ENCODE results near the gene WHRN.
A peak's percentile ranks its signal among the peaks of the same experiment; 100 is the strongest.

WHRN gene

DNA sequence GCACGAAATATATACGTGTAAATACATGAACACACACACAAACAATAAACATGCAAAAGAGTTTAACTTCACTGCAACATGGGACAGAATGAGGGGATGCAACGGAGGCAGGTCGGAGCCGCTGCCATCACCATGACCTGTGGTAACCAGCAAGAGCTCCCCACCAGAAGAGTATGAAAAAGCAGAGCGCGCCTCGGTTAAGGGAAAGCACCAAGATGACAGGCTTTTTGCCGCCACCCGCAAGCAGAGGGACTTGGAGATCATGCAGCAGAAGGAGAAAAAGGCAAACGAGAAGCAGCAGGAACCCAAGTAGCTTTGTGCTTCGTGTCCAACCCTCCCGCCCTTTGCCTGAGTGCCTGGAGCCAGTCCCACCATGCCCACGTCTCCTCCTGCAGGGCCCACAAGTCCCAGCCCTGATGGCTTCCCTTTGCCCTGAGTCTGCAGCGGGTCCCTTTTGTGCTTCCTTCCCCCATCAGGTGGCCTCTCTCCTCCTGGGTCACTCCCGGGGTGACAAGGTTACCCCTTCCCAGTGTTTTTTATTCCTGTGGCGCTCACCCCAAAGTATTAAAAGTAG is 13.8 kb downstream of the WHRN start:
- Histone ChIP-seq H3K36me3 (ENCODE audit: insufficient read depth, insufficient read length, low read length) (no peaks in the 10 kb centered on the region), H3K9me3 (ENCODE audit: insufficient read depth, low read length) (no peaks in the 10 kb centered on the region), H3K4me1 (ENCODE audit: insufficient read depth, insufficient read length) (no peaks in the 10 kb centered on the region), H3K4me3 (ENCODE audit: insufficient read length, low read depth) (no peak overlapping the region), H3K9ac (ENCODE audit: insufficient read length, low read depth) (peak overlapping the region; percentile 34), H3K27me3 (ENCODE audit: insufficient read depth, insufficient read length) (no peaks in the 10 kb centered on the region)
- TF ChIP-seq ZNF274 (IDR thresholded peaks at IDR 0.05; ENCODE audit: low read depth, low read length) (no peak), SUZ12 (IDR thresholded peaks at IDR 0.05; ENCODE audit: extremely low read depth, insufficient read depth, insufficient read length) (no peak), YY1 (IDR thresholded peaks at IDR 0.05; ENCODE audit: insufficient read depth, insufficient read length) (no peak)
- no peak for DNase-seq (ENCODE audit: low read depth, low spot score)

DNA sequence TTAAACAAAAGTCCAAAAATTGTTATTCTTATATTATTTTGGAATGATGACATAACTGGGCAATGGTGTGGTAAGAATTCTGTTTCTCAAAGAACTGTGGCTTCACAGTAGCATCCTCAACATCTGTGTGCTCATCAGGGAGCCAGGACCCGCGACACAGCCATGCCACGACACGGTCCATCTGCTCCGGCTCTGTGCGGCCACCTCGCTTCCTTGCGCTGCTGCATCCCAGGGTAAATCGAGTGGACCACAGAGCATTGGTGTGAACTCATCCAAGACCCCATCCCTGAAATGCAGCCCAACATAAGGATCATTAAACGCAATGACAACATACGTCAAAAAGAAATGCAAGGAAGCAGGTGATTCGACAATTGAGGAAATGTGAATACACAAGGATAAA is 15.3 kb downstream of the WHRN start:
- DNase-seq (ENCODE audit: low read depth, low spot score), result no peak
- Histone ChIP-seq H3K27me3 (ENCODE audit: insufficient read depth, insufficient read length) (no peaks in the 10 kb centered on the region), H3K36me3 (ENCODE audit: insufficient read depth, insufficient read length, low read length) (no peaks in the 10 kb centered on the region), H3K4me1 (ENCODE audit: insufficient read depth, insufficient read length) (no peaks in the 10 kb centered on the region), H3K4me3 (ENCODE audit: insufficient read length, low read depth) (no peak overlapping the region), H3K9me3 (ENCODE audit: insufficient read depth, low read length) (no peaks in the 10 kb centered on the region), H3K9ac (ENCODE audit: insufficient read length, low read depth) (no peak overlapping the region)
- no peak for TF ChIP-seq ZNF274 (IDR thresholded peaks at IDR 0.05; ENCODE audit: low read depth, low read length)
- no peak for TF ChIP-seq SUZ12 (IDR thresholded peaks at IDR 0.05; ENCODE audit: extremely low read depth, insufficient read depth, insufficient read length)
- no peak for TF ChIP-seq YY1 (IDR thresholded peaks at IDR 0.05; ENCODE audit: insufficient read depth, insufficient read length)

- no peaks in the 10 kb centered on the region for H3K36me3 ChIP-seq (ENCODE audit: insufficient read depth, insufficient read length, low read length)
- peaks cover under 1% of the 10 kb centered on the region for H3K4me1 ChIP-seq (ENCODE audit: insufficient read depth, insufficient read length)
- no peaks in the 10 kb centered on the region for H3K9me3 ChIP-seq (ENCODE audit: insufficient read depth, low read length)
- TF ChIP-seq SUZ12 (IDR thresholded peaks at IDR 0.05; ENCODE audit: extremely low read depth, insufficient read depth, insufficient read length), result no peak
- TF ChIP-seq ZNF274 (IDR thresholded peaks at IDR 0.05; ENCODE audit: low read depth, low read length), result no peak
- TF ChIP-seq YY1 (IDR thresholded peaks at IDR 0.05; ENCODE audit: insufficient read depth, insufficient read length), result no peak
- no peak overlapping the region for H3K4me3 ChIP-seq (ENCODE audit: insufficient read length, low read depth)
- no peak overlapping the region for H3K9ac ChIP-seq (ENCODE audit: insufficient read length, low read depth)
- DNase-seq (ENCODE audit: low read depth, low spot score), result no peak
- H3K27me3 ChIP-seq (ENCODE audit: insufficient read depth, insufficient read length), result no peaks in the 10 kb centered on the region
These were observed 16.7 kb downstream of the WHRN start for GRCh38 chr9:114488398-114489129.

GRCh38 chr9:114487607-114488300 is 17.5 kb downstream of the WHRN start:
- DNase-seq (ENCODE audit: low read depth, low spot score), result peak; percentile 71
- H3K36me3 ChIP-seq (ENCODE audit: insufficient read depth, insufficient read length, low read length), result no peaks in the 10 kb centered on the region
- no peak for TF ChIP-seq ZNF274 (IDR thresholded peaks at IDR 0.05; ENCODE audit: low read depth, low read length)
- TF ChIP-seq YY1 (IDR thresholded peaks at IDR 0.05; ENCODE audit: insufficient read depth, insufficient read length), result no peak
- no peak for TF ChIP-seq SUZ12 (IDR thresholded peaks at IDR 0.05; ENCODE audit: extremely low read depth, insufficient read depth, insufficient read length)
- no peak overlapping the region for H3K4me3 ChIP-seq (ENCODE audit: insufficient read length, low read depth)
- no peak overlapping the region for H3K9ac ChIP-seq (ENCODE audit: insufficient read length, low read depth)
- peaks cover 3% of the 10 kb centered on the region for H3K4me1 ChIP-seq (ENCODE audit: insufficient read depth, insufficient read length)
- H3K9me3 ChIP-seq (ENCODE audit: insufficient read depth, low read length), result no peaks in the 10 kb centered on the region
- H3K27me3 ChIP-seq (ENCODE audit: insufficient read depth, insufficient read length), result no peaks in the 10 kb centered on the region

DNA sequence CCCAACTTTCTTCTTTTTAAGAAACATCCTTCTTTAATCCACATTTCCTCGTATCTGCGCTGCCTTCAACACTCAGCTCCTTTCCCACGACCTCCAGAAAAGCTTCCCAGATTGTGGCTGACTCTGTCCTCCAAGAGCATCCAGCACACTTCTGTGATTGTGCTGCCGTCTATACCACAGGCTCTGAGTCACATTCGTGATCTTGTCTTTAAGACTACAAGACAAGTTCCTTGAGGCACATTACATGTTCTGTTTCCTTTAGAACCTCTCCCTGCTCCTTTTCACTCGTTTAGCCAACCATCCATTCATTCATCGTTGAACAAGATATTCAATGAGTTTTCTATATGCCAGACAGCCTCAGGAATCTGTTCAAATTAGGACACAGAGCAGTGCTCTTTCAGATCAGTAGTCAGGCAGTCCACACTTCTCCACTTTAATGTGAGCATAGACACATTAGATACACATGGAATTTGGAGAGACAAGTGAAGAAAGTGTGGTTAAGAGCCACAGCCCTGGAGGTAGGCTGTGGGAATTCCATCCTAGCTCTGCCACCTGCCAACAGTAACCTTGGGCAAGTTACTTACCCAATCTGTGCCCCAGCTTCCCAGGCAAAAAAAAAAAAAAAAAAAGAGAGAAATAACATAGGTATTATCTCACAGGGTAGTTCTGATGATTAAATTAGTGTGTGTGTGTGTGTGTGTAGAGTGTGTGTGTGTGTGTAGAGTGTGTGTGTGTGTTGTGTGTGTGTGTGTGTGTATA is 18.9 kb downstream of the WHRN start:
- H3K4me1 ChIP-seq (ENCODE audit: insufficient read depth, insufficient read length), result peaks cover 7% of the 10 kb centered on the region
- no peaks in the 10 kb centered on the region for H3K9me3 ChIP-seq (ENCODE audit: insufficient read depth, low read length)
- no peak for DNase-seq (ENCODE audit: low read depth, low spot score)
- no peak for TF ChIP-seq YY1 (IDR thresholded peaks at IDR 0.05; ENCODE audit: insufficient read depth, insufficient read length)
- TF ChIP-seq SUZ12 (IDR thresholded peaks at IDR 0.05; ENCODE audit: extremely low read depth, insufficient read depth, insufficient read length), result no peak
- TF ChIP-seq ZNF274 (IDR thresholded peaks at IDR 0.05; ENCODE audit: low read depth, low read length), result no peak
- H3K9ac ChIP-seq (ENCODE audit: insufficient read length, low read depth), result no peak overlapping the region
- no peaks in the 10 kb centered on the region for H3K27me3 ChIP-seq (ENCODE audit: insufficient read depth, insufficient read length)
- H3K36me3 ChIP-seq (ENCODE audit: insufficient read depth, insufficient read length, low read length), result peaks cover 6% of the 10 kb centered on the region
- no peak overlapping the region for H3K4me3 ChIP-seq (ENCODE audit: insufficient read length, low read depth)

GRCh38 chr9:114484854-114485443 is 20.3 kb downstream of the WHRN start:
- Histone ChIP-seq H3K9ac (ENCODE audit: insufficient read length, low read depth) (no peak overlapping the region), H3K4me1 (ENCODE audit: insufficient read depth, insufficient read length) (peaks cover 11% of the 10 kb centered on the region), H3K36me3 (ENCODE audit: insufficient read depth, insufficient read length, low read length) (peaks cover 6% of the 10 kb centered on the region), H3K9me3 (ENCODE audit: insufficient read depth, low read length) (no peaks in the 10 kb centered on the region), H3K27me3 (ENCODE audit: insufficient read depth, insufficient read length) (no peaks in the 10 kb centered on the region), H3K4me3 (ENCODE audit: insufficient read length, low read depth) (no peak overlapping the region)
- no peak for DNase-seq (ENCODE audit: low read depth, low spot score)
- TF ChIP-seq YY1 (IDR thresholded peaks at IDR 0.05; ENCODE audit: insufficient read depth, insufficient read length), result no peak
- no peak for TF ChIP-seq SUZ12 (IDR thresholded peaks at IDR 0.05; ENCODE audit: extremely low read depth, insufficient read depth, insufficient read length)
- TF ChIP-seq ZNF274 (IDR thresholded peaks at IDR 0.05; ENCODE audit: low read depth, low read length), result no peak

Data from NT2/D1 (cell line).